Measurements from ENCODE around the gene HSPBP1. TPM values are rescaled to one million over a fixed set of nuclear protein-coding genes. Genes with fewer than 3 reads are reported as not detected.
A peak's percentile ranks its signal among the peaks of the same experiment; 100 is the strongest.

HSPBP1 gene
- total and polyA plus RNA-seq, 2 of the 13 experiments (the other 11 are each of a cell fraction or from before 2014, with no cell fraction given), result 22.3 to 33.7 TPM

GRCh38 chr19:55279770-55280643 lies at the start of gene HSPBP1 (continued):
- TF ChIP-seq ZNF253 (CRISPR knock-in tag; IDR thresholded peaks at IDR 0.05; ENCODE audit: borderline replicate concordance) (no peak), ZNF788 (CRISPR knock-in tag; IDR thresholded peaks at IDR 0.05; ENCODE audit: borderline replicate concordance) (peak; percentile 71; the same call in 1 of the 2 replicates), ZMAT5 (CRISPR knock-in tag; IDR thresholded peaks at IDR 0.05; ENCODE audit: borderline replicate concordance, low read depth) (no peak), ZFP90 (CRISPR knock-in tag; IDR thresholded peaks at IDR 0.05; ENCODE audit: borderline replicate concordance) (no peak), MIXL1 (CRISPR knock-in tag; IDR thresholded peaks at IDR 0.05) (no peak), ZNF432 (CRISPR knock-in tag; IDR thresholded peaks at IDR 0.05; ENCODE audit: borderline replicate concordance) (no peak), DZIP1 (CRISPR knock-in tag; IDR thresholded peaks at IDR 0.05) (no peak), ZNF674 (CRISPR knock-in tag; IDR thresholded peaks at IDR 0.05; ENCODE audit: low read depth) (no peak), MED1 (CRISPR knock-in tag; IDR thresholded peaks at IDR 0.05) (peak; percentile 40), BORCS8-MEF2B (CRISPR knock-in tag; IDR thresholded peaks at IDR 0.05) (no peak), ZMYM3 (CRISPR knock-in tag; IDR thresholded peaks at IDR 0.05) (no peak), ZNF574 (CRISPR knock-in tag; IDR thresholded peaks at IDR 0.05) (peak; percentile 94), MXD1 (CRISPR knock-in tag; IDR thresholded peaks at IDR 0.05) (peak; percentile 97; the same call in 1 of the 2 replicates), MXD4 (CRISPR knock-in tag; IDR thresholded peaks at IDR 0.05) (peak; percentile 86), KAT7 (CRISPR knock-in tag; IDR thresholded peaks at IDR 0.05; ENCODE audit: borderline replicate concordance) (no peak), KDM5B (CRISPR knock-in tag; IDR thresholded peaks at IDR 0.05; ENCODE audit: borderline replicate concordance) (peak; percentile 74), E2F1 (CRISPR knock-in tag; IDR thresholded peaks at IDR 0.05) (no peak; the same call in 1 of the 2 replicates), ZNF383 (CRISPR knock-in tag; IDR thresholded peaks at IDR 0.05; ENCODE audit: borderline replicate concordance) (no peak), ELF1 (CRISPR knock-in tag; IDR thresholded peaks at IDR 0.05) (peak; percentile 89), HES4 (CRISPR knock-in tag; IDR thresholded peaks at IDR 0.05; ENCODE audit: borderline replicate concordance) (no peak), ZNF644 (CRISPR knock-in tag; IDR thresholded peaks at IDR 0.05; ENCODE audit: low read depth) (no peak)

All from HepG2 (cell line).